HG03575 (cell line): ENCODE results near the gene OPN4.
"Not testable (repeated sequence)": the region's sequence is repeated elsewhere in the genome, so short reads cannot be mapped to it uniquely, and the experiment has no call there.

ENCODE experiments used
- ATAC-seq: cut with Tn5 transposase; IDR thresholded peaks from one replicate; pipeline ENCODE4 v1.9.1; 2021; ENCODE audit not compliant: unreplicated experiment, insufficient number of reproducible peaks, low FRiP score; ENCODE audit errors: extremely low read depth

Gene OPN4

GRCh38 chr10:86654411-86655172 lies at the start of gene OPN4:
OPN4 (plus strand) TSS chr10:86654547; CDS start chr10:86654784, 237 bp downstream.
- ATAC-seq = no peak

- ATAC-seq = no peak
Measured at GRCh38 chr10:86607674-86608073, 46.7 kb upstream of the OPN4 start.

GRCh38 chr10:86609920-86610319 lies 44.4 kb upstream of the OPN4 start:
- ATAC-seq = no peak

- ATAC-seq = no peak
Measured at GRCh38 chr10:86611386-86611785, 43.0 kb upstream of the OPN4 start.

GRCh38 chr10:86613096-86613495 lies 41.3 kb upstream of the OPN4 start:
- no peak for ATAC-seq

GRCh38 chr10:86613905-86614304 lies 40.4 kb upstream of the OPN4 start:
- ATAC-seq = no peak

- no peak for ATAC-seq
Measured at GRCh38 chr10:86614853-86615252, 39.5 kb upstream of the OPN4 start.

- not testable (repeated sequence) for ATAC-seq
Measured at GRCh38 chr10:86617278-86617677, 37.1 kb upstream of the OPN4 start.

GRCh38 chr10:86628311-86628710 lies 26.0 kb upstream of the OPN4 start:
- no peak for ATAC-seq

- ATAC-seq = no peak
Measured at GRCh38 chr10:86630079-86630478, 24.3 kb upstream of the OPN4 start.

- ATAC-seq = no peak
Measured at GRCh38 chr10:86632009-86632800, 22.1 kb upstream of the OPN4 start.

GRCh38 chr10:86632951-86633350 lies 21.4 kb upstream of the OPN4 start:
- no peak for ATAC-seq

GRCh38 chr10:86635402-86635801 lies 18.9 kb upstream of the OPN4 start:
- ATAC-seq = no peak

- ATAC-seq = no peak
Measured at GRCh38 chr10:86636311-86636710, 18.0 kb upstream of the OPN4 start.

- ATAC-seq = no peak
Measured at GRCh38 chr10:86642021-86642420, 12.3 kb upstream of the OPN4 start.

- no peak for ATAC-seq
Measured at GRCh38 chr10:86642499-86642898, 11.8 kb upstream of the OPN4 start.

GRCh38 chr10:86644152-86644793 lies 10.1 kb upstream of the OPN4 start:
- no peak for ATAC-seq

GRCh38 chr10:86644794-86645445 lies 9.4 kb upstream of the OPN4 start:
- ATAC-seq = no peak

- not testable (repeated sequence) for ATAC-seq
Measured at GRCh38 chr10:86645621-86646165, 8.7 kb upstream of the OPN4 start.
